Gastrocnemius medialis (tissue), 4 donors: Measurements from ENCODE around the gene NADSYN1. TPM values are rescaled to one million over a fixed set of nuclear protein-coding genes. Genes with fewer than 3 reads are reported as not detected.

Source experiments
- ATAC-seq, 2 donors: fragments of 150-250 bp; one replicate each; pipeline ENCODE4 v1.9.1; 2016
- DNase-seq, 2 donors: peaks; one replicate each; pipeline ENCODE4 v3.0.0-alpha.2; 2019
- H3K27ac ChIP-seq, 4 donors: fragments of 200-600 bp; sonication (generic); 1 replicate in 1 of 4; 2 replicates in 3 of 4; pipeline ENCODE4 v1.5.1; 2016 to 2018; ENCODE audit warnings: mild to moderate bottlenecking in 2 of 4, moderate library complexity in 1 of 4
- H3K27me3 ChIP-seq, 3 donors: fragments of 200-600 bp; sonication (generic) in 2 of 3; 1 replicate in 1 of 3; 2 replicates in 2 of 3; pipeline versions ENCODE4 v1.5.1 to v1.6.0; 2016 to 2019; ENCODE audit warnings: mild to moderate bottlenecking in 1 of 3, moderate library complexity in 1 of 3
- H3K36me3 ChIP-seq, 2 donors: fragments of 200-600 bp; sonication (generic) in 1 of 2; one replicate each; pipeline ENCODE4 v1.5.1; 2017 to 2018
- H3K4me1 ChIP-seq, 2 donors: fragments of 200-600 bp; sonication (generic) in 1 of 2; one replicate each; pipeline ENCODE4 v1.5.1; 2016 to 2017; ENCODE audit warnings: mild to moderate bottlenecking in 2 of 2
- H3K4me3 ChIP-seq, 4 donors: fragments of 200-600 bp; sonication (generic) in 3 of 4; 1 replicate in 1 of 4; 2 replicates in 3 of 4; pipeline ENCODE4 v1.5.1; 2016 to 2019; ENCODE audit warnings: mild to moderate bottlenecking in 2 of 4
- H3K9me3 ChIP-seq, 3 donors: fragments of 200-600 bp; sonication (generic) in 2 of 3; 1 replicate in 1 of 3; 2 replicates in 2 of 3; pipeline ENCODE4 v1.5.1; 2016 to 2019
- CTCF ChIP-seq, 5 experiments: fragments of 450-650 bp in 3 of 5; fragments of 200-600 bp in 2 of 5; sonication (generic) in 2 of 5; IDR thresholded peaks in 4 of 5; conservative IDR thresholded peaks in 1 of 5; 1 replicate in 4 of 5; 2 replicates in 1 of 5; pipeline ENCODE4 v1.5.1; 2016 to 2019; ENCODE audit warnings: antibody characterized with exemption in 5 of 5, mild to moderate bottlenecking in 3 of 5, moderate library complexity in 3 of 5
- POLR2A ChIP-seq, 2 donors: fragments of 450-650 bp; IDR thresholded peaks; one replicate each; pipeline ENCODE4 v1.6.1; 2017; ENCODE audit warnings: antibody characterized with exemption in 2 of 2, mild to moderate bottlenecking in 2 of 2, moderate library complexity in 2 of 2
- in situ Hi-C, 4 donors: fragments of 200-750 bp; cut with MboI; loops; one replicate each; pipeline versions ENCODE4 v1.15.0 to v1.8.0; 2017; ENCODE audit warnings: low sequenced_read_pairs in 4 of 4
- intact Hi-C: fragments of 100-400 bp; cut with DNase I; formaldehyde crosslinking; loops from one replicate; pipeline ENCODE4 v1.15.1; 2023; ENCODE audit warnings: low total_unique reads
- total RNA-seq, 4 donors: library from RNA; depleted of rRNA; stranded (reverse); fragments of >200 nt; gene quantifications; one replicate each; pipeline versions ENCODE4 v1.1.0 to v1.2.3, GENCODE V29; 2016

NADSYN1 gene
- total RNA-seq, 4 donors from 2014 or later, result 10.5 to 27.1 (median 16.0) TPM

GRCh38 chr11:71425860-71426259 lies 27.1 kb upstream of the NADSYN1 start:
- Histone ChIP-seq H3K36me3 (no peaks in the 10 kb centered on the region), H3K27me3 (no peaks in the 10 kb centered on the region), H3K4me1 (no peaks in the 10 kb centered on the region), H3K4me3 (no peak overlapping the region), H3K27ac (no peak overlapping the region), H3K9me3 (no peaks in the 10 kb centered on the region)
- DNase-seq (no peak), ATAC-seq (no peak)
- intact Hi-C loops, result loop anchor here (10.0 kb wide), 1 partner anchor 61 kb away; no protein-coding TSS in a partner anchor
- TF ChIP-seq CTCF (IDR thresholded peaks at IDR 0.05 in 4 of 5, conservative IDR thresholded peaks at IDR 0.05 in 1 of 5) (no peak), POLR2A (IDR thresholded peaks at IDR 0.05) (no peak)
- in situ Hi-C loops, result no loop called here

- ATAC-seq (no peak), DNase-seq (no peak)
- Histone ChIP-seq H3K4me1 (no peaks in the 10 kb centered on the region), H3K27ac (no peak overlapping the region), H3K4me3 (no peak overlapping the region), H3K9me3 (no peaks in the 10 kb centered on the region), H3K36me3 (no peaks in the 10 kb centered on the region), H3K27me3 (no peaks in the 10 kb centered on the region)
- intact Hi-C loops (loop anchor here (10.0 kb wide), 1 partner anchor 62 kb away; no protein-coding TSS in a partner anchor), in situ Hi-C loops (no loop called here)
- TF ChIP-seq POLR2A (IDR thresholded peaks at IDR 0.05) (no peak), CTCF (IDR thresholded peaks at IDR 0.05 in 4 of 5, conservative IDR thresholded peaks at IDR 0.05 in 1 of 5) (no peak)
Measured at GRCh38 chr11:71426413-71426812, 26.6 kb upstream of the NADSYN1 start.

- in situ Hi-C loops, result no loop called here
- intact Hi-C loops, result loop anchor here (10.0 kb wide), 1 partner anchor 64 kb away; no protein-coding TSS in a partner anchor
- H3K36me3 ChIP-seq, result no peaks in the 10 kb centered on the region
- no peaks in the 10 kb centered on the region for H3K4me1 ChIP-seq
- no peak for TF ChIP-seq CTCF (IDR thresholded peaks at IDR 0.05 in 4 of 5, conservative IDR thresholded peaks at IDR 0.05 in 1 of 5)
- no peak for TF ChIP-seq POLR2A (IDR thresholded peaks at IDR 0.05)
- DNase-seq, result peak in 1 of 2 donors; percentile 37
- no peak overlapping the region for H3K4me3 ChIP-seq
- no peak overlapping the region for H3K27ac ChIP-seq
- ATAC-seq, result peak; percentile 14 to 26
- H3K9me3 ChIP-seq, result no peaks in the 10 kb centered on the region
- no peaks in the 10 kb centered on the region for H3K27me3 ChIP-seq
Measured at GRCh38 chr11:71428861-71429435, 24.1 kb upstream of the NADSYN1 start.

GRCh38 chr11:71429701-71430100 lies 23.3 kb upstream of the NADSYN1 start:
- intact Hi-C loops, result loop anchor here (10.0 kb wide), 1 partner anchor 65 kb away; no protein-coding TSS in a partner anchor

More at GRCh38 chr11:71429701-71430100, 23.3 kb upstream of the NADSYN1 start:
- Histone ChIP-seq H3K4me3 (no peak overlapping the region), H3K27ac (no peak overlapping the region), H3K9me3 (no peaks in the 10 kb centered on the region), H3K27me3 (no peaks in the 10 kb centered on the region), H3K36me3 (no peaks in the 10 kb centered on the region), H3K4me1 (no peaks in the 10 kb centered on the region)
- TF ChIP-seq POLR2A (IDR thresholded peaks at IDR 0.05), result no peak
- no peak for TF ChIP-seq CTCF (IDR thresholded peaks at IDR 0.05 in 4 of 5, conservative IDR thresholded peaks at IDR 0.05 in 1 of 5)
- ATAC-seq, result no peak
- no peak for DNase-seq
- in situ Hi-C loops, result no loop called here
